Astrocyte (in vitro differentiated cells and primary cell): ENCODE measurements around the gene EMC8. TPM values are rescaled to one million over a fixed set of nuclear protein-coding genes. Genes with fewer than 3 reads are reported as not detected.

Experiments
- DNase-seq: peaks from one replicate; pipeline ENCODE4 v3.0.0-alpha.2; 2010; ENCODE audit warnings: low read depth
- FAIRE-seq: peaks from 2 replicates; lab custom pipeline; 2011; peaks lifted over from hg19 to GRCh38; lab: Jason Lieb, UNC
- H2AFZ ChIP-seq: 2 replicates; pipeline ENCODE4 v1.6.0; 2012; ENCODE audit warnings: low read depth, low read length, inconsistent platforms
- H3K27ac ChIP-seq: 2 replicates; pipeline ENCODE4 v1.5.1; 2011; ENCODE audit warnings: low read depth, low read length, inconsistent platforms
- H3K27me3 ChIP-seq: 2 replicates; pipeline ENCODE4 v1.6.0; 2011; ENCODE audit warnings: low read length, inconsistent platforms; ENCODE audit not compliant: insufficient read depth
- H3K36me3 ChIP-seq: 2 replicates; pipeline ENCODE4 v1.5.1; 2011; ENCODE audit warnings: low read length, inconsistent platforms; ENCODE audit not compliant: insufficient read depth
- H3K4me1 ChIP-seq: 2 replicates; pipeline ENCODE4 v1.5.1; 2011; ENCODE audit warnings: low read length, inconsistent platforms; ENCODE audit not compliant: insufficient read depth
- H3K4me2 ChIP-seq: 2 replicates; pipeline ENCODE4 v1.6.0; 2012; ENCODE audit warnings: low read length, inconsistent platforms
- H3K4me3 ChIP-seq: 2 replicates; pipeline ENCODE4 v1.5.1; 2011; ENCODE audit warnings: low read depth, mild to moderate bottlenecking, low read length, inconsistent platforms; ENCODE audit not compliant: insufficient read depth
- H3K79me2 ChIP-seq: 2 replicates; pipeline ENCODE4 v1.6.0; 2012; ENCODE audit warnings: mild to moderate bottlenecking, low read length, inconsistent platforms; ENCODE audit not compliant: insufficient read depth
- H3K9ac ChIP-seq: 2 replicates; pipeline ENCODE4 v1.6.0; 2012; ENCODE audit warnings: mild to moderate bottlenecking, low read length, inconsistent platforms
- H3K9me3 ChIP-seq: 2 replicates; pipeline ENCODE4 v1.5.1; 2012; ENCODE audit warnings: low read depth, mild to moderate bottlenecking, low read length, inconsistent platforms; ENCODE audit not compliant: insufficient read depth
- H4K20me1 ChIP-seq: 2 replicates; pipeline ENCODE4 v1.6.0; 2012; ENCODE audit warnings: low read length, inconsistent platforms; ENCODE audit not compliant: insufficient read depth
- H3K27ac Mint-ChIP-seq: one replicate; pipeline ENCODE4 v1.8.0; 2021; ENCODE audit warnings: mild to moderate bottlenecking, mixed read lengths; ENCODE audit not compliant: unreplicated experiment
- H3K27me3 Mint-ChIP-seq: one replicate; pipeline ENCODE4 v1.8.0; 2021; ENCODE audit warnings: low read depth, mixed read lengths; ENCODE audit not compliant: unreplicated experiment
- H3K36me3 Mint-ChIP-seq: one replicate; pipeline ENCODE4 v1.8.0; 2021; ENCODE audit warnings: low read depth, mixed read lengths; ENCODE audit not compliant: unreplicated experiment
- H3K4me1 Mint-ChIP-seq: one replicate; pipeline ENCODE4 v1.8.0; 2021; ENCODE audit warnings: low read depth, mixed read lengths; ENCODE audit not compliant: unreplicated experiment
- H3K4me3 Mint-ChIP-seq: one replicate; pipeline ENCODE4 v1.8.0; 2021; ENCODE audit warnings: mild to moderate bottlenecking, moderate library complexity, mixed read lengths; ENCODE audit not compliant: unreplicated experiment
- H3K9me3 Mint-ChIP-seq: one replicate; pipeline ENCODE4 v1.8.0; 2021; ENCODE audit warnings: mild to moderate bottlenecking, mixed read lengths; ENCODE audit not compliant: unreplicated experiment
- CTCF ChIP-seq: IDR thresholded peaks from 2 replicates; pipeline ENCODE4 v1.5.1; 2011; ENCODE audit warnings: low read depth, mild to moderate bottlenecking, inconsistent platforms, low read length, moderate library complexity; ENCODE audit not compliant: insufficient read depth
- EZH2 ChIP-seq: IDR thresholded peaks from 2 replicates; pipeline ENCODE4 v1.6.1; 2012; ENCODE audit warnings: mild to moderate bottlenecking, low read length, inconsistent platforms; ENCODE audit not compliant: insufficient read depth
- total RNA-seq: library from RNA; stranded (reverse); gene quantifications from 2 replicates; pipeline ENCODE4 v1.2.1, GENCODE V29; 2021

Gene EMC8
- total RNA-seq, 1 donor from 2014 or later: 42.7 TPM

DNA sequence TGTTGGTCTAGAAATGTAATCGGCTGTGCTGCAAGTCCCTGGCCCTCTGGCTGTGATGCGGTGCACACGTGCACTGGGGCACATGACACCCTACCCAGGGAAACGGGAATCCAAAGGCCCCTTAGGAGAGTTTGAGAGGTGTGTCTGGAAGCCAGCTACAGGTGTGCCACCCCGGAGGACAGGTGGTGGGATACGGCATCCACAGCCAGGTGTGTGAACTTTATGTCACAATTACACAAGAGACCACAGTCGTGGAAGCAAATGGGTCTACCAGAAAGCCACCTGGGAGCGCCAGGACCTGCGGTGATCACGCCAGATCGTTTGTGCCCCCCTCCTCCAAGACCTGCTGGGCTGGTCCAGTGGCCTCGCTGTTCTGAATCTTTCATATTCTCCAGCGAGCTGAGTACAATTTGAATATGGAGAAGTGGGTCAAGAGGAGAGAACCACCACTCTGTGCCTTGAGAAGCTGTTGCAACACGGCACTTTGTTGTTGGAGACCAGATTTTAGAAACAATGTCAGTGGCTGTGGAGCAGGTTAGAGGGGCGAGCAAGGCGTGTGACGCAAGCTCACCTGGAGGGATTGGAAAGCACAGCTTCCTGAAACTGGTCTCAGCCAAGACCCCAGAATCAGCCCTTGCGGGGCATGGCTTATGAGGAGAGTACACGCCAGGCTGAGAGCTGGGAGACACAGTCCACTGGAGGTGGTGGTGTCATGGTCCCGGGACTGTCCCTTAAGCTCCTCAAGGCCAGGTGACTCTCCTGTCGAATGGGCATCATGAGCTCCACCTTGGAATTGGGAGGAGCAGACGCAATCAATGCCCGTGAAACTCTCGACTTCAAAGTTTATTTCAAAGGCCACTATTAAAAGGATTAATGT lies 37.6 kb upstream of the EMC8 start:
- Histone ChIP-seq H3K9me3 (peaks cover 3% of the 10 kb centered on the region), H3K36me3 (no peaks in the 10 kb centered on the region), H3K4me1 (no peaks in the 10 kb centered on the region), H3K9ac (no peak overlapping the region), H3K27me3 (peaks cover 2% of the 10 kb centered on the region), H3K4me3 (no peak overlapping the region), H4K20me1 (no peaks in the 10 kb centered on the region), H3K79me2 (no peaks in the 10 kb centered on the region), H3K27ac (no peak overlapping the region), H3K4me2 (no peak overlapping the region), H2AFZ (no peak overlapping the region)
- DNase-seq (no peak), FAIRE-seq (no peak)
- no peak overlapping the region for H3K4me3 Mint-ChIP-seq
- peaks cover 76% of the 10 kb centered on the region for H3K27me3 Mint-ChIP-seq
- H3K4me1 Mint-ChIP-seq: no peaks in the 10 kb centered on the region
- no peak for TF ChIP-seq CTCF
- no peak for TF ChIP-seq EZH2
- no peak overlapping the region for H3K27ac Mint-ChIP-seq
- peaks cover 17% of the 10 kb centered on the region for H3K9me3 Mint-ChIP-seq
- peaks cover 2% of the 10 kb centered on the region for H3K36me3 Mint-ChIP-seq

- Mint-ChIP-seq H3K27me3 (peaks cover 75% of the 10 kb centered on the region), H3K27ac (no peak overlapping the region), H3K4me3 (no peak overlapping the region), H3K36me3 (peaks cover 2% of the 10 kb centered on the region), H3K9me3 (peaks cover 13% of the 10 kb centered on the region), H3K4me1 (no peaks in the 10 kb centered on the region)
- no peak overlapping the region for H3K4me2 ChIP-seq
- H2AFZ ChIP-seq: no peak overlapping the region
- H3K4me1 ChIP-seq: no peaks in the 10 kb centered on the region
- no peak overlapping the region for H3K4me3 ChIP-seq
- no peak for DNase-seq
- peaks cover 4% of the 10 kb centered on the region for H3K27me3 ChIP-seq
- H3K79me2 ChIP-seq: no peaks in the 10 kb centered on the region
- no peaks in the 10 kb centered on the region for H4K20me1 ChIP-seq
- no peak for TF ChIP-seq EZH2
- TF ChIP-seq CTCF: no peak
- H3K27ac ChIP-seq: no peak overlapping the region
- no peaks in the 10 kb centered on the region for H3K36me3 ChIP-seq
- FAIRE-seq: no peak
- H3K9ac ChIP-seq: no peak overlapping the region
- H3K9me3 ChIP-seq: peaks cover 3% of the 10 kb centered on the region
Measured at GRCh38 chr16:85835956-85836705, 36.8 kb upstream of the EMC8 start.
